Measurements from ENCODE around the gene MMP20. TPM values are rescaled to one million over a fixed set of nuclear protein-coding genes. Genes with fewer than 3 reads are reported as not detected.
A peak's percentile ranks its signal among the peaks of the same experiment; 100 is the strongest.

The MMP20 gene
- total RNA-seq, 1 experiment from 2014 or later, result 0.30 TPM

DNA sequence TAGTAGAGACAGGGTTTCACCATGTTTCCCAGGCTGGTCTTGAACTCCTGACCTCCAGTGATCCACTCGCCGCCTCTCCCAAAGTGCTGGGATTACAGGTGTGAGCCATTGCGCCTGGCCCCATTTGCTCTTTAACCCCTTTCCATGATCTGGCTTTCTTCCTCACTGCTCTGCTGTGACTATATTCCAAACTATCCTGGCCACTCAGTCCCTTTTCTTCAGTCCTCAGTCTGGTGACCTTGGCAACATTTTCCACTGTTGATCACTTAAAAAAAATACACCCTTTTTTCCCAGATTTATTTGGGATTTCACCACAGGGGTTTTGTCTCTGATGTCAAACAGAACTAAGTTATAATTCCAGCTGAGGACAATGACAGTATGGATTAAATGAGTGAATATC lies 24.5 kb downstream of the MMP20 start:
- H3K36me3 ChIP-seq (ENCODE audit: control insufficient read depth in 1 of 2, insufficient read depth in 2 of 2, low read length in 2 of 2), result peaks cover 0 to 9% of the 10 kb centered on the region in 2 experiments; a peak in 1 of 4 replicates
- TF ChIP-seq POLR2A (IDR thresholded peaks at IDR 0.05; ENCODE audit: borderline replicate concordance, extremely low read depth, insufficient read depth, insufficient read length) (no peak), SP1 (IDR thresholded peaks at IDR 0.05; ENCODE audit: low read depth) (peak; percentile 8; the same call in 1 of the 2 replicates), ZFX (IDR thresholded peaks at IDR 0.05) (no peak), EZH2 (IDR thresholded peaks at IDR 0.05) (no peak), ZNF274 (IDR thresholded peaks at IDR 0.05; ENCODE audit: low read depth, low read length) (no peak), ELF1 (IDR thresholded peaks at IDR 0.05; ENCODE audit: borderline replicate concordance, low read depth) (no peak), YY1 (IDR thresholded peaks at IDR 0.05; ENCODE audit: extremely low read depth, insufficient replicate concordance, low read depth, low read length) (no peak)
- TF ChIP-seq, protein P1, sequence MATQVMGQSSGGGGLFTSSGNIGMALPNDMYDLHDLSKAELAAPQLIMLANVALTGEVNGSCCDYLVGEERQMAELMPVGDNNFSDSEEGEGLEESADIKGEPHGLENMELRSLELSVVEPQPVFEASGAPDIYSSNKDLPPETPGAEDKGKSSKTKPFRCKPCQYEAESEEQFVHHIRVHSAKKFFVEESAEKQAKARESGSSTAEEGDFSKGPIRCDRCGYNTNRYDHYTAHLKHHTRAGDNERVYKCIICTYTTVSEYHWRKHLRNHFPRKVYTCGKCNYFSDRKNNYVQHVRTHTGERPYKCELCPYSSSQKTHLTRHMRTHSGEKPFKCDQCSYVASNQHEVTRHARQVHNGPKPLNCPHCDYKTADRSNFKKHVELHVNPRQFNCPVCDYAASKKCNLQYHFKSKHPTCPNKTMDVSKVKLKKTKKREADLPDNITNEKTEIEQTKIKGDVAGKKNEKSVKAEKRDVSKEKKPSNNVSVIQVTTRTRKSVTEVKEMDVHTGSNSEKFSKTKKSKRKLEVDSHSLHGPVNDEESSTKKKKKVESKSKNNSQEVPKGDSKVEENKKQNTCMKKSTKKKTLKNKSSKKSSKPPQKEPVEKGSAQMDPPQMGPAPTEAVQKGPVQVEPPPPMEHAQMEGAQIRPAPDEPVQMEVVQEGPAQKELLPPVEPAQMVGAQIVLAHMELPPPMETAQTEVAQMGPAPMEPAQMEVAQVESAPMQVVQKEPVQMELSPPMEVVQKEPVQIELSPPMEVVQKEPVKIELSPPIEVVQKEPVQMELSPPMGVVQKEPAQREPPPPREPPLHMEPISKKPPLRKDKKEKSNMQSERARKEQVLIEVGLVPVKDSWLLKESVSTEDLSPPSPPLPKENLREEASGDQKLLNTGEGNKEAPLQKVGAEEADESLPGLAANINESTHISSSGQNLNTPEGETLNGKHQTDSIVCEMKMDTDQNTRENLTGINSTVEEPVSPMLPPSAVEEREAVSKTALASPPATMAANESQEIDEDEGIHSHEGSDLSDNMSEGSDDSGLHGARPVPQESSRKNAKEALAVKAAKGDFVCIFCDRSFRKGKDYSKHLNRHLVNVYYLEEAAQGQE (IDR thresholded peaks at IDR 0.05; ENCODE audit: low read depth), result no peak
- H3K9me3 ChIP-seq (ENCODE audit: control insufficient read depth in 1 of 2, insufficient read depth in 1 of 2, low read depth in 1 of 2, low read length in 2 of 2), result no peaks in the 10 kb centered on the region
- H3K4me1 ChIP-seq (ENCODE audit: control insufficient read depth in 1 of 2, insufficient read depth in 2 of 2, low read length in 2 of 2), result peaks cover 65 to 90% of the 10 kb centered on the region in 2 experiments
- POLR2A ChIA-PET, result no interaction called here
- intact Hi-C loops (cut with micrococcal nuclease), result no loop called here
- no peaks in the 10 kb centered on the region for H3K79me2 ChIP-seq (ENCODE audit: insufficient read depth, low read length)
- RAD21 ChIA-PET (ENCODE audit: low non-redundant PET in 1 of 2, low total read pairs in 2 of 2, uncharacterized antibody in 2 of 2, unreplicated experiment in 2 of 2), result no interaction called here
- no TSS peak for BruUV-seq (replicated peaks)
- CTCF ChIA-PET, result no interaction called here
- peak overlapping the region; percentile 92 for H3K27ac ChIP-seq (ENCODE audit: low read depth, low read length)
- H4K20me1 ChIP-seq (ENCODE audit: insufficient read depth), result no peaks in the 10 kb centered on the region
- no peak overlapping the region for H3K4me3 ChIP-seq (replicated peaks in 1 of 2; ENCODE audit: low read depth in 1 of 2, low read length in 2 of 2)
- peak overlapping the region; percentile 53 for H3K9ac ChIP-seq (ENCODE audit: low read length)
- no peak overlapping the region for H2AFZ ChIP-seq (ENCODE audit: low read depth, low read length, poor library complexity, severe bottlenecking)
- peak overlapping the region; percentile 65 for H3K4me2 ChIP-seq (ENCODE audit: low read length)
- DNase-seq (ENCODE audit: low read depth, low spot score) (no peak), ATAC-seq (no peak)
- no peaks in the 10 kb centered on the region for H3K9me2 ChIP-seq (ENCODE audit: insufficient read depth)
- no peaks in the 10 kb centered on the region for H3K27me3 ChIP-seq (ENCODE audit: insufficient read depth, low read length)
